ENCODE results near the gene ATM. TPM values are rescaled to one million over a fixed set of nuclear protein-coding genes. Genes with fewer than 3 reads are reported as not detected.
"Not testable (repeated sequence)": the region's sequence is repeated elsewhere in the genome, so short reads cannot be mapped to it uniquely, and the experiment has no call there.

The ATM gene
- total and polyA plus RNA-seq, 8 donors = 19.3 to 68.6 (median 44.7) TPM

- Histone ChIP-seq H3K4me1 (no peaks in the 10 kb centered on the region), H3K27me3 (no peaks in the 10 kb centered on the region), H3K36me3 (peaks cover 0 to 4% (median 1%) of the 10 kb centered on the region in 3 donors), H3K9me3 (no peaks in the 10 kb centered on the region), H3K4me3 (no peak overlapping the region), H3K27ac (no peak overlapping the region)
- FAIRE-seq = no peak
- intact Hi-C loops (cut with DNase I) = no loop called here
- no peak for ATAC-seq
- no peak for TF ChIP-seq CTCF (IDR thresholded peaks at IDR 0.05)
- no peak for DNase-seq
Measured at GRCh38 chr11:108370315-108370714, 147.4 kb downstream of the ATM start.

GRCh38 chr11:108370990-108371389 is 148.1 kb downstream of the ATM start:
- Histone ChIP-seq H3K4me3 (no peak overlapping the region), H3K27ac (no peak overlapping the region), H3K36me3 (no peaks in the 10 kb centered on the region), H3K27me3 (no peaks in the 10 kb centered on the region), H3K4me1 (no peaks in the 10 kb centered on the region), H3K9me3 (no peaks in the 10 kb centered on the region)
- ATAC-seq = no peak
- WGBS, 2 donors = 77 to 78% methylated on average over 5 of the region's 5 CpGs
- intact Hi-C loops (cut with DNase I) = no loop called here
- no peak for DNase-seq
- TF ChIP-seq CTCF (IDR thresholded peaks at IDR 0.05) = no peak
- FAIRE-seq = no peak

GRCh38 chr11:108373505-108373904 is 150.6 kb downstream of the ATM start:
- H3K27me3 ChIP-seq; H3K36me3 ChIP-seq; DNase-seq; FAIRE-seq; H3K4me3 ChIP-seq; H3K9me3 ChIP-seq; H3K4me1 ChIP-seq; H3K27ac ChIP-seq; intact Hi-C loops (cut with DNase I); ATAC-seq: not testable (repeated sequence)
- WGBS, 2 donors = 95 to 99% methylated on average over 18 to 24 of the region's 24 CpGs

GRCh38 chr11:108388576-108388975 is 165.7 kb downstream of the ATM start:
- Histone ChIP-seq H3K4me1 (no peaks in the 10 kb centered on the region), H3K9me3 (no peaks in the 10 kb centered on the region), H3K4me3 (no peak overlapping the region), H3K36me3 (no peaks in the 10 kb centered on the region), H3K27ac (no peak overlapping the region), H3K27me3 (no peaks in the 10 kb centered on the region)
- no peak for ATAC-seq
- 83 to 84% methylated on average over 5 of the region's 5 CpGs for WGBS, 2 donors
- TF ChIP-seq CTCF (IDR thresholded peaks at IDR 0.05) = no peak
- no peak for FAIRE-seq
- intact Hi-C loops (cut with DNase I) = no loop called here
- no peak for DNase-seq

GRCh38 chr11:108392353-108392752 is 169.5 kb downstream of the ATM start:
- no peak overlapping the region for H3K27ac ChIP-seq
- no peak overlapping the region for H3K4me3 ChIP-seq
- 81 to 93% methylated on average over 1 of the region's 1 CpG for WGBS, 2 donors
- H3K9me3 ChIP-seq = no peaks in the 10 kb centered on the region
- no peaks in the 10 kb centered on the region for H3K36me3 ChIP-seq
- intact Hi-C loops (cut with DNase I) = no loop called here
- H3K27me3 ChIP-seq = no peaks in the 10 kb centered on the region
- no peak for DNase-seq
- ATAC-seq = no peak
- no peaks in the 10 kb centered on the region for H3K4me1 ChIP-seq
- FAIRE-seq = no peak
- TF ChIP-seq CTCF (IDR thresholded peaks at IDR 0.05) = no peak

- no peaks in the 10 kb centered on the region for H3K4me1 ChIP-seq
- ATAC-seq (no peak), DNase-seq (no peak), FAIRE-seq (no peak)
- no peak overlapping the region for H3K27ac ChIP-seq
- TF ChIP-seq CTCF (IDR thresholded peaks at IDR 0.05) = no peak
- intact Hi-C loops (cut with DNase I) = no loop called here
- H3K27me3 ChIP-seq = no peaks in the 10 kb centered on the region
- H3K9me3 ChIP-seq = no peaks in the 10 kb centered on the region
- no peaks in the 10 kb centered on the region for H3K36me3 ChIP-seq
- 23 to 36% methylated on average over 1 of the region's 1 CpG for WGBS, 2 donors
- no peak overlapping the region for H3K4me3 ChIP-seq
Measured at GRCh38 chr11:108393046-108393445, 170.2 kb downstream of the ATM start.

Measured in pancreas (tissue), 10 donors.